HG03378 (cell line): ENCODE data around the gene NTRK3.
A peak's percentile ranks its signal among the peaks of the same experiment; 100 is the strongest.

Experiments used
- ATAC-seq: cut with Tn5 transposase; IDR thresholded peaks from one replicate; pipeline ENCODE4 v1.9.1; 2021; ENCODE audit warnings: mild to moderate bottlenecking, moderate library complexity; ENCODE audit not compliant: unreplicated experiment

NTRK3 gene

GRCh38 chr15:88258093-88258641, 1.6 kb upstream of the NTRK3 start:
- no peak for ATAC-seq

DNA sequence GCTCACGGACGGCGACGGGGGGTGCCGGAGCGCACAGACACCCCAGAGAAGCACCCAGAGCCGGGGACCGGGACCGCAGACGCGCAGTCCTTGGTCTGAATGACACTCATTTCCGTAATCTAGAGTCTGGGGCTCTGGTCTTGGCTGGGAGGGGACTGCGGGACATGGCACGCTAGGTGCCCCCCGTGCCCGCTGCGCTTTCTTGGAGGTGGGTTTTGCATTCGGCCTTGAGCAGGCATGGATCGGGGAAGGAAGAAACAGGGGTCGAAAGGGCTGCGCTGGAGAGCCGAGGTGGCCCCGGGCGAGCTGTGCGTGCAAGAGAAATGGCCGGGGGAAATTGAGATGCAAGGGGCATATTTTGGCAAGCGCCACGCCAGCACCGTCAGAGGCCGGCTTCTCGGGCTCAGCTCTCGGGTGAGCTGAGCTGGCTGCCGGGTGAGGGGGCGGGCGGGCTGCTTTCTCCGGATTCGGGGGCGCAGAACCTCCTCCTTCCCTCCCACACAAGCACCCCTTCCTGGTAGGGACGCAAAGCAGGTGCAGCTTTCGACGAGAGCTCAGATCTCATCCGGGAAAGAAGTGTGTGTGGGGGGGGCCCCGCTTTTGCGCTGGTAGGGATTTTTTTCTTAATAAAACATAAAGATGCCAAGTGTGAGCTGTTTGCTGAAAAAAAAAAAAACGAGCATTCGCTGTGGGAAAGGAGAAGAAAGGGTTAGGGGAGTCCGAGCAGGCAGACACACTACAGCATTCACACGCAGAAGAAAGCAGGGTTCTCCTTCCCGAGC, 963 bp upstream of the NTRK3 start:
- no peak for ATAC-seq

GRCh38 chr15:88255484-88256278, 858 bp downstream of the NTRK3 start:
- ATAC-seq, result no peak

DNA sequence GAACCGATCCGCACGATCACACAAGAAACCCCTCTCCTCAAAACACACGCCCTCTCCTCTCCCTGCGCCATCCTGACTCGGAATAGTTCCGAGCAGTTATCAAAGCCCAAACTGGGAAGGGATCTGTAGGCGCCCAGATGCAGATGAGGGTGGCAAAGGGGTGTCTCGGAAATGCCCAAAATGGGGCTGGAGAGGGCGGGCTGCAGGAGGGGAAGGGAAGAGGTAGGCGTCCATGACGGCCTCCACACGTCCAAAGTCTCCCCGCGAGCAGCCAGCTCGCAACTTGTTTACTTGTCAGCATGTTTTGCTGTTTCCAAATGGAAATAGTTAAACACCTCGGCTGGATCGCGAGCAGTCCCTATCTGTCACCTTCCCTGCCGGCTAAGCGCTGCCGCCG, 1.5 kb downstream of the NTRK3 start:
- no peak for ATAC-seq

GRCh38 chr15:88252441-88252840, 4.1 kb downstream of the NTRK3 start:
- no peak for ATAC-seq

DNA sequence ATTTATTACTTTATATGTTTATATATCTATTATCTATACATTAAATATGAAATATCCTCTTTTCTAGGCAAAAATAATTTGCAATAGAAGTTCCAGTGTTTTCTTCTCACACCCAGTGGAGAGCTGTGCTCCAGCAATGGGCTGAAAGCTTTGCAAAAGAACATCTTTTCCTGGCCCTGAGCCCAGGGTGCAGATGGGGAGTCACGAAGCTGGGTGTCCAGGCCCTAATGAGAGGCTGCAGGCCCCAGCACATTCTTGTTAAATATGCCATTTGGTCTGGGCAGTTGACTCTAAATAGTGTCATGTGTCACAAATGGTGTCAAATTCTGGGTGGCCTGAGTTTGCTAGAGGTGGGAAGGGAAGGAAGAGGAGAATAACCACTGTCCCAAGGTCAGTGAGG, 5.7 kb downstream of the NTRK3 start:
- no peak for ATAC-seq

GRCh38 chr15:88249220-88249619, 7.3 kb downstream of the NTRK3 start:
- ATAC-seq, result no peak

DNA sequence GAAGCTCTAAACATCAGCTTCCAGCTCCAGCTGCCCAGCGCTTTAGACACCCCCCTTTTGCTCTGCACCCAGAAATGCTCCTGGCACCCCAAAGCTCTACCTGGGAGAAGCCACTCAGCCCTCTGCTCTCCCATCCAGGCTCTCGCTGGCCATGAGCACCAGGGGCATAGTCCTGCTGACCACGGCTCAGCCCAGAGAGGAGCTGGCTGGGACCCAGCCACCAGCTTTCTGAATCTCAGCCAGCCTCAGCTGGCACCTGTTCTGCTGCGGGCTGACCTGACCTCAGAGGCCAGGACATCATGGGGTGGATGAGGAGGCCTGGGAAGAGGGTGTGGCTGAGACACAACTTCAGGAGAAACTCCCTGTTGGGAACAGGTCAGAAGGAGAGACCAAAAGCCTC, 8.6 kb downstream of the NTRK3 start:
- no peak for ATAC-seq

GRCh38 chr15:88246666-88247446, 9.7 kb downstream of the NTRK3 start:
- ATAC-seq, result peak; percentile 65

DNA sequence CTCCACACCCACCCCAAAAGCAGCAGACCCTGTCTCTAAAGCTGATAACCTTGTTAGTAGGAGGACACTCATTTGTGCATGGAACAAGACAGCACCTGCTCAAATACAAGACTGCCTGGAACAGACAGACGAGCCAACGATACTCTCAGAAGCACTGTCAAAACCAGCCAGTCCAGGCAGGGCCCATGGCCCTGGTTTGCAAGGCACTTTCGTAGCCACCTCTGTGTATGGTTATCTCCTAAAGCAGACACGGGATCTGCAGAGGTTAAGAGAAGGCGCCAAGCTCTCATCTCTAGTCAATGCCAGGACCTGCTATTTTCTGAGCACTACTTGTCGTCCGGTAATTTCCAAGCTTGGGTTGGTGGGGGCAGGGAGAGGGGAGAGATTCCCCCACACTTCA, 10.5 kb downstream of the NTRK3 start:
- no peak for ATAC-seq

- peak; percentile 69 for ATAC-seq
Observed at GRCh38 chr15:88243895-88244787, 12.4 kb downstream of the NTRK3 start.

- ATAC-seq, result no peak
Observed at GRCh38 chr15:88242586-88243555, 13.7 kb downstream of the NTRK3 start.

GRCh38 chr15:88241461-88241860, 15.1 kb downstream of the NTRK3 start:
- no peak for ATAC-seq

DNA sequence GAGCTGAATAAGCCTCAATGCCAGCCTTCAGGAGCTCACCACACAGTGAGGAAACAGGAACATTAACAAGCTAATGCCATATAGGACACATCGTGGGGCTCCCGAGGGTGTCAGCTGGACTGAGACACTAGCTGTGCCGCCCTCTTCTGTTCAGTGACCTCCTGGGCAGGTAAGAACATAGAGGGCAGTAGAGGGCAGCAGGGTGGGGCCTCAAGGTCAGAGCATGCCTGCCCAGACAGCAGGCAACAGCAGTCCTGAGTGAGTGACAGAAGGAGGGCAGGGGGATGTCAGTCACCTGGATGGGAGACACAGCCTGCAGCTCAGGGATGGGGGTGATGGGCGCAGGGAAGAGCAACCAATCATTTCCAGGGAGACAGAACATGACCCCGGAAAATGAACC, 15.5 kb downstream of the NTRK3 start:
- ATAC-seq, result no peak

DNA sequence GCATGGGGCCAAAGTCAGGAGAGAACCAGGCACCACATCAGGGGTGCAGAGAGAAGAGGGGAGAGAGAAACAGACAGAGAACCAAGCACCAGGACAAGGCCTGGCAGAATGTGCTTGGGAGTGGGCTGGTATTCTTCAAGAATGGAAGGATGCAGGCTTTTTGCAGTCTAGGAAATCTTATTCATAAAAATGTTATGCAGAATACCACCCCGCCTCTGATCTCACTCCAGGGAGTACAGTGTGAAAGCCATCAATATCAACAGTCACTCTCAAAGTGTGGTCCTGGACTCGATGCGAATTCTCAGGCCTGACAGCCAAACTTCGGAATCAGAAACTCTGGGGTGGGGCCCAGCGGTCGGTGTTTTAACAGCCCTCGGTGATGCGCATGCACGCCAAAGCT, 16.9 kb downstream of the NTRK3 start:
- ATAC-seq, result no peak

GRCh38 chr15:88238618-88239430, 17.7 kb downstream of the NTRK3 start:
- ATAC-seq, result no peak

GRCh38 chr15:88234711-88235110, 21.8 kb downstream of the NTRK3 start:
- ATAC-seq, result no peak

GRCh38 chr15:88233921-88234320, 22.6 kb downstream of the NTRK3 start:
- no peak for ATAC-seq
